ENCODE data around the gene TNS3.
"Not testable (repeated sequence)": the region's sequence is repeated elsewhere in the genome, so short reads cannot be mapped to it uniquely, and the experiment has no call there.

The TNS3 gene

DNA sequence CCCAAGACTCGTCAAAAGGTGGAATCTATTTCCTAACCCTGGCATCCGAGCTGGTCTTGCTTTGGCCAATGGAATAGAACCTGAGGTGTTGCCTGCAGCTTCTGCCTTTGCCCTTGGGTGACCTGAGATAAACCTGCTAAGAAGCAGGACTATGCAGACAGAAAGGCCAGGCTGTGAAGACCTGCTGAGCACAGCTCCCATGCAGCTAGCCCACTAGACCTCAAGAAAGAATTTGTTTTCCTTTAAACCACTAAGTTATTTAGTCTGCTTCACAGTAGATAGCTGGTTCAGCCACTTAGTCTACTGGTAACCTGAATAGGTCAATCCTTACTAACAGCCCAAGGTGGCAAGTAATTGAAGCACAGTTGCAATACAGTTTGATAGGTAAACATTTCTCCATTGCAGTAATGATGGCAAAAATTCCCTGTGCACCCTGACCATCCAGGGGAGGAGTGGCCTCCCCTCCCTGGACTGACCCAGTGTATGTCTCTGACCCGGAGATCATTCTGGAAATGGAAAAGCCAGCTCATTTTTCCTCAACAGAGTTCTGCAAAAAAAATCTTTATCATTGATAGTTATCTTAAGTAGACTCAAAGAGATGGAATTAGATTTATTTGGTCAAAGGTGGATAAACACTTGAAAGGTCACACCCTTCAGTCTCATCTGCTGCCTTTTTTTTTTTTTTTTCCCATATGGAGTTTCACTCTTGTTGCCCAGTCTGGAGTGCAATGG, 20.0 kb downstream of the TNS3 start:
- DNase-seq (ENCODE audit: low read depth), result no peak

DNA sequence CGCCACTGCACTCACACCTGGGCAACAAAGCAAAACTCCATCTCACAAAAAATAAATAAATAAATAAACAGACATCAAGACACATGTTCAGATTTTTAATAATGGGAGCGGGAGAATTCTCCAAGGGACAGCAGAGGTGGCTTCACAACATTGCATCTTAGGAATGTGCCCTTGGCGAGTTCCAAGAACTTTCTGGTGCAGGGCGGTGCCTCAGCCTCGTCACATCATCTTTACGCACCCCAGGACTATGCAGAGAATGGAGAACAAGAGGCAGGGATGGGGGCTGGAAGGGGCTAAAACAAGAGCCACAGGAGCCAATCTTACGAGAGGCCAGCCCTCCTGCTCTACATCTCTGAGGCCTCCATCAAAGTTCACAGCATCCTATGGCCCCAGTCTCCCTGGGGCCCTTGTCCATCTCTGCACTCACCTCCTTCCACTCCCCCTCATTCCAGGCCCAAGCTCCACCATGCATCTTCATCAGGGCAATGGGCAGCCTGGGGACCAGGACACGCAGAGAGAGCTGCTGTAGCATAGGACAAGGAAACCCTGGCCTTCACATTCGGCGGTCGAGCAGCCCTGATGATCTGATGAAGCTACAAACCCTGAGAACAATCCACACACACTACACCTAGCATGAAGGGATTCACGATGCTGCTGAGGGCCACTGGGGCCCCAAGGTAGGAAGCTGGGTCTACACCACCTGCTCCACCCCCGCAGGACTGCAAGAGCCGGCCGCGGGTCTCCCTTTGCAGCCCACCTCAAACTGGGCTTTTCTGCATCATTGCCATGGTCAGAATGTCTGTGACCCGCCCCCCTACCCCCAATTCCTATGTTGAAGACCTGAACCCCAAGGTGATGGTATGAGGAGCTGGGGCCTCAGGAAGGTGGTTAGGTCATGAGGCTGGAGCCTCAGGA, 22.3 kb downstream of the TNS3 start:
- no peak for DNase-seq (ENCODE audit: low read depth)

DNA sequence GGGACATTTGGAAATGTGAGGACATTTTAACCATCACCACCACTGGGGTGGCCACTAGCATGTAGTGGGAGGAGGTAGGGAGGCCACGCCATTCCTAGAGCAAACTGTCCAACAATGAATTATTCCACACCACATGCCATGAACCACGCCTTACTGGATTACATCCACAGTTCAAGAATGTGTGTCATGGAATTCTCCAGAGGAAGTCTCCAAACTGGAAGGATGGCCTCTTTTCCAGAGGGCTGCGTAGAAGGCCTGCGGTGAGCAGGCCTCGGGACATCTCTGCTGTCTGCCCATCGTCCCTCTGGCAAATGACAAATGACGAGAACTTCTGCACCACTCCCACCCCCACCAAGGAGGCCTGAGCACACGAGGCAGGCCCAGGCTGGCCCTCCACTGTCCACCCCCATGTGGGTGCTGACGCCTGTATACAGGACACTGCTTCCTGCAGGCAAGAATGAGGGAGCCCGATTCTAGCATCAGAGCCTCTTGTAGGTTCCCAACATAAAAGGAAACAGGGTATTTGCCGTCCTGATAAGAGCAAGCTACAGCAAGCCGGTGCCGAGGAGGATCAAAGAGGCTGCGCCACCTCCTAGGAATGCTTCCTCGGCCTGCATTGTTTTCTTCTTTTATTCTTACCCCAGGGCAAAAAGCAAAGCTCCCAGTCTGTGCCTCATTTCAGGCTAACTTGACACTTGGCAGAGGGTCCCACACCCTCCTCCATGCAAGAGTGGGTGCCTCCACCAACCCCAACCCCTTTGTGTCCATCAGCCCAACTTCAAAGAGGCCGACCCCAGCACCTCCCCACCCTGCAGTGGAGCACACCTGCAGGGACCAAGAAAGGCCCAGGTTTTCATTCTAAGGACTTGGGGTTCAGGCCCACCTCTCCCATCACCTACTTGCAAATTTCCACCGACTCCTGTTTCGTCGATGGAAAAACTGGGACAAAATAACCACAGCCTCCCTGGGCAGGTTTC, 23.9 kb downstream of the TNS3 start:
- no peak for DNase-seq (ENCODE audit: low read depth)

DNA sequence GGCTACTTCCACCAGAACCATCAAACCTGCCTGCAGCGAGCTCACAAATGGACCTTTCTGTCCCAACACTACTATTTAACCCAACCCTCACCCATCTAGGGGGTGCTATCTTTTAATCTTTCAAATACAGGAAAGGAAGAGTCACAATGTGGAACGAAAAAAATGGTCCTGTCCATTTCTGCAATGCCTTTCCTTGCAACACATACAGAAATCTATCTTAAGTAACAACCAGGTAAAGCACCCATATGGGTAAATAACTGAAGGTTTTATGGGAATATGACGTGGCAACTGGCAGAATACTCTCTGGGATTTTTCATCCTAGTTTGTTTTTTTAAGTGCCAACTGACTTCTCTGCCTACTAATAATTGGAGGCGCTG, 24.6 kb downstream of the TNS3 start:
- DNase-seq (ENCODE audit: low read depth), result no peak

DNA sequence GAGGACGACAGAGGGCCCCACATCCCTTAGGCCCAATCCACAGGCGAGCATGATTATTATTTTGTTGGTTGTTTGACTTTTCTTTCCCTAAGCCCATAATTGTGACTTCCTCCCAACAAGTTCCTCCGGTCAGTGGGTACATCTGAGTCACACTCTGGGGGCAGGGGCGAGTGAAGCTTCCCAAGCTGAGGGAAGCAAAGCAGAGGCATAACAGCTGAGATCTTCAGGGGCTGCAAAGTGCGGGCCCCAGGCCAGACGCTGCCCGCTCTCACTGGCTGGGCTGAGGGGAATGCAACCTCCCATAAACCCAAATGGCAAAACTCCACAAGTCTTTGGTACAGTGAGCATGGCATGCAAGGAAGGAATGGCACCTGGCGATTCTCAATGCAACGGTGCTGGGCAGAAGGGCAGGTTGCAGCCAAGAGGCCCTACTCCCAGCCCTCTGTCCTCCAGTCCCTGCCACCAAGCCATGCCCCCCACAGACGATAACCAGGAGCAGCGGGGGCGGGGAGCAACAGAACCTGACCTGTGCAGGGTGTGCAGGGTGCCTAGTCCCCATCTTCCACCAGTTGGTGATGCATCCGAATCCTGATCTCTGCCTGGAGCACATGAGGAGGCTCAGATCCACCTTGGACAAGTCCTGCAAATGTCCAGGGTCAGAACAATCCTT, 25.3 kb downstream of the TNS3 start:
- no peak for DNase-seq (ENCODE audit: low read depth)

DNA sequence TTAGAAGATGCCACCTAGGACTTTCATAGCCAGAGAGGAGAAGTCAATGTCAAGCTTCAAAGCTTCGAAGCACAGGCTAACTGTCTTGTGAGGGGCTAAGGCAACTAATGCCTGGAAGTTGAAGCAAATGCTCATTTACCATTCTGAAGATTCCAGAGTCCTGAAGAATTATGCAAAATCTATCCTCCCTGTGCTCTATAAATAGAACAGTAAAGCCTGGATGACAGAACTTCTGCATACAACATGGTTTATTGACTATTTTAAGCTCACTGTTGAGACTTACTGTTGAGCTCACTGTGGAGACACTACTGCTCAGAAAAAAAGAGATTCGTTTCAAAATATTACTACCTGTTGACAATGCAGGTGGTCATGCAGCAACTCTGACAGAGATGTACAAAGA, 28.6 kb downstream of the TNS3 start:
- DNase-seq (ENCODE audit: low read depth), result no peak

DNA sequence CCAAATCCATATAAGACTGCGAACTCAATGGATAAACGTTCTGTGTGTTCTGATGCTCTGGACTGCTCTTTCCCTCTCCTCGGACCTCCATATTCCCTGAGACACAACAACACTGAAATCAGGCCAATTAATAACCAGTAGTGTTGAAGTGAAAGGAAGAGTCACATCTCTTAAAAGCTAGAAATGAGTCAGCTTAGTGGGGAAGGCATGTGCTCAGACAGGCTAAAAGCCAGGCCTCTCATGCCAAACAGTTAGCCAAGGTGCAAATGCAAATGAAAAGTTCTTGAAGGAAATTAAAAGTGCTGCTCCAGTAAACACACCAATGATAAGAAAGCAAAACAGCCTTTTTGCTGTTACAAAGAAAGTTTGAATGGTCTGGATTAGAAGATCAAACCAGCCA, 29.3 kb downstream of the TNS3 start:
- no peak for DNase-seq (ENCODE audit: low read depth)

DNA sequence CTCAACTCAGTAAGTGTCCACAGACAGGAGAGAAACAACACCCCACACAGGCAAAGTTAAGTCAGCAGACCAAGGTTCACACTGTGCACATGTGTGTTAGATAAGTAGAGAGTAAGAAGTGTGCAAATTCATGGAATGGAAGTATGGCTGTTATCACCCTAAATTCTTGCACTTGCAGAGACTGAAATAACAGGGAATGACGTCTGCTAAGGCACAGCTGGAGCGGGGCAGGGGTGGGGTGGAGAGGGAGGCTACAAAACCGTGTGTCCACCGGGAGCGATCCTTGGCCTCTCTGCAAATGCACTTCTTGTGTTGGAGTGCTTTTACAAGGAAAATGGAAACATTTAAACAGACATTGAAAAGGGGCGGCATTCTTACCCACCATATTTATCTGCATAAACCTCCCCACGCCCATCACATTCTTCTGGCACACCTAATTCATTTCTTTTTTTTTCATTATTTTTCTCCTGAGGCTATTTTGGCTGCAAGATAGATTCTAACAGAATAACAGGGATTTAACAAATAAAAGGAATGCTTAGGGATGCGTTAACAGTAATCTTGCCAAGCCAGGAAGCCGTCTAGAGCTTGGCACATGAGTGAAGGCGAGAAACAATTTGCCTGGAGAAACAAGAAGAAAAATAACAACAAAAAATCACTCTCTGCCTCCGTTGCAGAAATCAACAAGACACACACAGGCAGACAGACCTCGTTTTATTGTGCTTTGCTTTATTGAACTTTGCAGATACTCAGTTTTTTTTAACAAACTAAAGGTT, 30.1 kb downstream of the TNS3 start:
- no peak for DNase-seq (ENCODE audit: low read depth)

DNA sequence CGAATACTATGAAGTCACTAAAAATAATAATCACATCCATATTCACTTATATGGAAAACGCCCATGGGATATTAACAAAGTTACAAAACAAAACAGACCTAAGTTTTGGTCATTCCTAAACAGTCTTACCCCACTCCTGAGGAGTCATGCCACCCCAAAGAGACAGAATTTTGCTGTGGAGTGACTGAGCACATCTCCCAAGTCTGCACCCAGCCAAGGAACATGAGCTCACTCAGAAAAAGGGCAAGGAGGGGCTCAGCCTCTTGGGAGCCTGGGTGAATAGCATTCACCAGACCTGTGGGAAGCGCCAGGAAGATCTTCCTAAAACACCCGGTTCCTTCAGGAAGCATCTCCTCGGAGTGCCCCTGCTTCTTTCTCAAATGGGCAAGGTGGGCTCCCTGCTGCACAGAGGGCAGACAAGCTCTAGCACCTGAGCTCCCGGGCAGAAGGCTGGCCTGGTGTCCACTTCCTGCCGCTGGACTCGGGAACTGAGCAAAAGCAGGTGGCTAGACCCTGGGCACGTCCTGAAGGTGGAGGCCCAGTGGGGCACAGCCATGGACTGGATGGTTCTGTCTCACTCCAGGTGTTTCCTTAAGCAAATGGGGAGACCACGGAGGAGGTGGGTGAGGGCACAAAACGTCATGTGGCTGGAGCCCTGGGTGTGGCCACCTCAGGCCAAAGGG, 31.0 kb downstream of the TNS3 start:
- no peak for DNase-seq (ENCODE audit: low read depth)

DNA sequence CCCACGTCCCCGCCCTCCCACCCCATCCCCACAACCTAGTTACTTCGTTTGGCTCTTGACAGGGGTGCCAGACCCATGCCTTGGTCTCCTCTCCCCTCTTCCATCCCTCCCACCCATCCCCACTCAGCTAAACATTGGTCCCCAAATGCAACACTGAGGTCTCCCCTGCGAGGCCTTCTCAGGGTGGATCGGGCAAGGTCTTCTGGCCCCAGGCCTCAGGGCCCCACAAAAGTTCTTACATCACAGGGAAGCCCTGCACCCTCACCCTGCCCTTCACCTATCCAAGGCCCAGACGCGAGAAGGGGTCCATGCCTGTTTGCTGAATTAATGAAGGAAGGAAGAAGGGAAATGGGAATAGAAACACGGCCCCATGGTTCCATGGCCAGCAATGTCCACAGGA, 32.0 kb downstream of the TNS3 start:
- DNase-seq (ENCODE audit: low read depth), result no peak

DNA sequence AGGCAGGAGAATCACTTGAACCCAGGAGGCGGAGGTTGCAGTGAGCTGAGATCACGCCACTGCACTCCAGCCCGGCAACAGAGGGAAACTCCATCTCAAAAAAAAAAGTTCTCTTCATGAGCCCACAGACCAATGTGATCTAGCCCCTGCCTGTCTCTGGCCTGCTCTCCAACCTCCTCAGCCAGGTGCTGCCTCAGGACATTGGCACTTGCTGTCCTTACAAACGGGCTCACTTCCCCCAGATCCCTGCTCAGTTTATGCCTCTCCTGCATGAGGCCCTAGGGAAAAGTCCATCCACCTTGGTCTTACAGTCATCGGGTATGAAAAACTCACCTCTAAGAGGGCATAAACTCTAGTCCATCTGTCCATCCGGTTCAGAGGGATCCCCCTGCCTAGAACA, 32.5 kb downstream of the TNS3 start:
- no peak for DNase-seq (ENCODE audit: low read depth)

DNA sequence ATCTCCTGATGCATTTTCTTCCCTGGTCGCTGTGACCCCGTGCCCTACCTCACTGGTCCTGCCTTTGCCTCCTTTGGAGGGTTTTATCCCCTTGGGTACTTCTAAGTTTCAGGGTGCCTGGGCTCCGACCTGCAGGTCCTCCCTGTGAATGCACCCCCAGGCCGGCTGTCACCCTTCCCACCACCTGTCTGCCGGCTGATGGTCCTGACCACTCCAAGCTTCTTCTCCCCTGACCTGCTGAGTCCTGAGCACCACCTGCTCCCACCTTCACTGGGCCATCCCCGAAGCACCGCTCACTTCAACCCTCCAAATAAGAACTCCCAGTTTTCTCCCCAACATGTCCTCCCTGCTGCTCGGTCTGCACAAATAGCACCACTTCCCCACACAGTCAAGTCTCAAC, 33.4 kb downstream of the TNS3 start:
- DNase-seq (ENCODE audit: low read depth), result no peak

DNA sequence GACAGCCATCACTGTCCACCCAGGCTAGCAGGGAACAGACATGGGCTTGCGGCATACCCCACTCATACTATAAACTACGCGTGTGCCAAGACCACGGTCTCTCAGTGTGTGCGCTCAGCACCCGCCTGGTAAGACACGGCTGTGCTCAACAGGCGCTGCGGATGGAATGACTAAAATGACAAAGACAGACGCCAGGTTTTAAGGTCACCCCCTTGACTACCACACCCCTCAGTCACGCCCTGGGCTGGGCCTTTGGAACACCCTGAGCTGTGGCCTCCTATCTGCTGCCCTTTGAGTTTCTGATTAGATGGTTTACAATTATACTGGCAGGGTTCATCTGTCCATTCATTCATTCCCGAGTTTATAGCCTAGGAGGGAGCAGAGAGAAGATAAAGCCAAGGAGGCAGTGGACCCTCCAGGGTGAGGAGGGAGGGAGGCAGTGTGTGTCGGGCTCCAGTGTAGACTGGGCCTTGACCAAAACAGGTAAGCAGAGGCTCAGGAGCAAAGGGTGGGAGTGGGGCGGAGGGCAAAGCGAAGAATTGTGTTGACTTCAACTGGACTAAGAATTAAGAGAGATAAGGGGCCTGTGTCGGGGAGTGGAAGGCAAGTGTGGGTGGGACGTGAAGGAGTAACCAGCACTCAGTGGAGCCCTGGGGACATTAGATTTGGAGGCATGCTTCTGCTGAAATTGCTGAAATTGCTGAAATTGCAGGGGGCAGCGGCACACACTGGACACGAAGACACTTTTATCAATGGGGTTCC, 35.0 kb downstream of the TNS3 start:
- no peak for DNase-seq (ENCODE audit: low read depth)

DNA sequence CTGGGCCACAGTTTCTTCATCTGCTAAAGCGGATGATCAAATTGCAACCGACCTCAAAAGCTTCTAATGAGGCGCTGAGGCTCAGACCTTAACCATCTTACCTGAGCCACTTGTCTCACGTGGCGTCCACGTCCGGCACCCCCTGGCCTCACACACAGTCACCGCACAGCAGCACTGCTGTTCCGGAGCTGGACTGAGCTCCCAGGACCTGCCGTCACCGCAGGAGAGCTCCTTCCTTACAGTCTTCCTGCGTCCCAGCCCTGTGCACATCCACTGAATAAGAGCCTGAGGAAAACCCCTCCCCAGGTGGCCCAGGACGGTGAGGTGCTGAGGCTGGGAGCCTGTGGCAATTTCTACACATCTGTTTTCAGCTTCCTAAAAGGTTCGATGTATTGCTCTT, 35.7 kb downstream of the TNS3 start:
- DNase-seq (ENCODE audit: low read depth), result no peak

DNA sequence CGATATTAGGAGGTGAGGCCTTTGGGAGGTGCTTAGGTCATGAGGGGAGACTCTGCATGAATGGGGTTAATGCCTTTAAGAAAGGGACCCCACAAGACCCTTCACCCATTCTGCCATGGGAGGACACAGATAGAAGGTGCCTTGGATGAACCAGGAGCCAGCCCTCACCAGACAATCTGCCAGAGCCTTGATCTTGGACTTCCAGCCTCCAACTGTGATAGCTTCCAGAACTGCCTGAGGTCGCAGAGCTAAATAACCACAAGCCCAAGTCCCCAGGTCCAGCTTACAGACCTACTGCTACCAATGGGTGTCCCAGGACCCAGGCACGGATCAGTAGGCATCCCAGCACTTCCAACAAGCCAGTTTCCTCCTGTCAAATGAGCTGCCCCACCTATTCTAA, 37.5 kb downstream of the TNS3 start:
- no peak for DNase-seq (ENCODE audit: low read depth)

DNA sequence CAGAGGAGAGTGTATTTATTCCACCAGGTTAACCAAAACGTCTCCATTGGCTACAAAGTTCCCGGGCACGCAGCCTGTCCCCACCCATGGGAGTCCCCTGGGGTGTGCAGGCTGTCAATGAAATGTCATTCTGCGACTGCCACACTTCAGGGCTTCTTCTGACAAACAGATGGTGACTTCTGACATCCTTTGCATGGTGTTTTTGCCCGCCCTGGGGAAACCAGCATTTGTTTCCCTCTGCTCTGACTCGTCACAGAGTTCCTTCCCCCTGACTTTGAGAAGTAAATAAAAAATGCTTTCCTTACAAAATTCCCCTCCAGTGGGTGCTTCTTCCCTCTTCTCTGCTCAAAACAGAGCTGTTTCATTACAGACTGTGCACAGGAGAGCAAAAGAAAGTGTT, 38.2 kb downstream of the TNS3 start:
- DNase-seq (ENCODE audit: low read depth), result no peak

DNA sequence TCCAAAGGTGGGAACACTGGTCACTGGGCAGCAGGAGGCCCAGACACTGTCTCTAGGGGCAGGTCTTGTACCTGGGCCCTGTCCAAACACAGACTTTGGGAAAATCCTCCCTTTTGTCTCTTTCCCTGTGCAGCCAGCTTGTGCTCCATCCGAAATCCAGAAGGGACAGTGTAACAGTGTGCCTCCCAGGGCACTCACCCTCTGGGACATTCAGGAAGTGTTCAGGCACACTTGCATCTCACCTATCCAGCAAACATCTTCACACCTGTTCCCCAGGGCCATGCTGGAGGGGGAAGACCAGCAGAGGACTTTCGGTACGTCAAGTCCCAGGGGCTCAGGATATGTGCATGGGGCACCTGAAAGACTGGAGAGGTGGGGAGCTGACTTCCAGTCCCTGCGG, 38.9 kb downstream of the TNS3 start:
- DNase-seq (ENCODE audit: low read depth), result no peak

DNA sequence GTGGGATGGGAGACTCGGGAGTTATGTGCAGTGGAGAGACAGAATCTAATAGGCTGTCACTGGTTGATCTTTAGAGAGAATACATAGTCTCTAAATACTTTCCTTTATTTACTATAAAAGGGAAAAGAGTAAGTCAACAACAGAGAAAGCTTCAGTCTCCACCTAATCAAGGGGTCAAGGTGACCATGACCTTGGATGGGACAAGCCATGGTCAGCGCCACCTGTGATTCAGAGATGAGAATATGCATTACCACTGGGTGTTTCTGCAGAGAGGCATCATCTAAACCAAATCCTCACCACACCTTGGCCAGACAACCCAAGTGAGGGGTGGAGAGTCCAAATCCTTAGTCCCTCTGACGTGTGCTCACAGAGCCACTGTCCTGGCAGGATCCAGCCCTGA, 39.9 kb downstream of the TNS3 start:
- no peak for DNase-seq (ENCODE audit: low read depth)

DNA sequence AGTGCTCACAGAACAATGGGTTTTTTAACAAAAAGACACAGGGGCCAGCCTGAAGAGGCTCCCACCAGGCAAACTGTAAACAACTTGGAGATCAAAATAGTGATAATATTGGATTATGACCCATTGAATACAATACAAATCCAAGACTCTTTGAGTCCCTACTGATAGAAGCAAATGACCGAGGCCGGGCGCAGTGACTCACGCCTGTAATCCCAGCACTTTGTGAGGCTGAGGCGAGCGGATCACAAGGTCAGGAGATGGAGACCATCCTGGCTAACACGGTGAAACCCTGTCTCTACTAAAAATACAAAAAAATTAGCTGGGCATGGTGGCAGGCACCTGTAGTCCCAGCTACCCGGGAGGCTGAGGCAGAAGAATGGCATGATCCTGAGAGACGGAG, 40.4 kb downstream of the TNS3 start:
- not testable (repeated sequence) for DNase-seq (ENCODE audit: low read depth)

Data from CMK (cell line).